Measurements from ENCODE around the gene GADD45G. TPM values are rescaled to one million over a fixed set of nuclear protein-coding genes. Genes with fewer than 3 reads are reported as not detected.

The GADD45G gene
- total and polyA plus RNA-seq, 2 of the 8 experiments (the other 6 are each of a cell fraction or from before 2014, with no cell fraction given): 7.0 to 11.4 TPM

- no peak for TF ChIP-seq CHD7 (IDR thresholded peaks at IDR 0.05; ENCODE audit: insufficient replicate concordance, low read length)
- TF ChIP-seq USF2 (IDR thresholded peaks at IDR 0.05; ENCODE audit: low read length): no peak
- TF ChIP-seq NRF1 (IDR thresholded peaks at IDR 0.05; ENCODE audit: low read depth, low read length): no peak
- TF ChIP-seq E2F6 (IDR thresholded peaks at IDR 0.05): no peak
- no peak for TF ChIP-seq GABPA (IDR thresholded peaks at IDR 0.05; ENCODE audit: borderline replicate concordance, insufficient read depth, low read length)
- TF ChIP-seq ATF2 (IDR thresholded peaks at IDR 0.05; ENCODE audit: low read length): no peak
Measured at GRCh38 chr9:89588271-89588879, 16.4 kb upstream of the GADD45G start (continued).
